Measurements from ENCODE around the gene SERPINA12. TPM values are rescaled to one million over a fixed set of nuclear protein-coding genes. Genes with fewer than 3 reads are reported as not detected.
A peak's percentile ranks its signal among the peaks of the same experiment; 100 is the strongest.

Gene SERPINA12
- total and polyA plus RNA-seq, 7 experiments from 2014 or later: not detected

DNA sequence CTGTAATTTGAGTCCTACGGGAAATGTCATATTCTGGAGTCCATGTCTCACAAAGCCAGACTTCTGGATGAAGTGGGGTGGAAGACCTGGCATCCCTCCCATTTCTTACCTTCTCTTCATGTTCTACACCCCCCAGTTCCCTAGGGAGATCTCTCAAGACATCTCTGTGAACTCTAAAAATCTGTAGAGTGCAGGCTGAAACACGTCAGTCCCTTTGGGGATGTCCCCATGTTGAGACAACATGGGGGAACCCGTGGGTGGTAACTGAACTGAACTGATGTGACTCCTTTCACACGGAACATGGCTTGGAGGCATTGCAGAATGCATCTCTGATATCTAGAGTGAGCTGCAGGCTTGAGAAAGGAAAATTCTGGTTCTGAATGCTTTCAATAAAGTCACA lies 15.2 kb downstream of the SERPINA12 start:
- no peak for DNase-seq
- POLR2A ChIA-PET: no interaction called here
- ATAC-seq: no peak
- Mint-ChIP-seq H3K4me3 (no peak overlapping the region), H3K4me1 (no peaks in the 10 kb centered on the region), H3K27ac (no peak overlapping the region), H3K9me3 (no peaks in the 10 kb centered on the region), H3K27me3 (peaks cover 2 to 13% (median 7%) of the 10 kb centered on the region in 5 donors), H3K36me3 (no peaks in the 10 kb centered on the region)
- CTCF ChIA-PET: interaction anchor here (1.0 kb wide), 1 partner anchor 8 kb away, joined by 3 read pairs; no protein-coding TSS in a partner anchor
- H3K9me3 ChIP-seq (ENCODE audit: control insufficient read depth in 2 of 3, low read length in 3 of 3): no peaks in the 10 kb centered on the region
- no peak overlapping the region for H3K4me3 ChIP-seq (ENCODE audit: low read length)
- H3K4me1 ChIP-seq (ENCODE audit: control insufficient read depth in 2 of 2, insufficient read depth in 2 of 2, low read length in 2 of 2): no peaks in the 10 kb centered on the region
- intact Hi-C loops (cut with micrococcal nuclease): no loop called here
- no peaks in the 10 kb centered on the region for H3K36me3 ChIP-seq (ENCODE audit: control insufficient read depth in 2 of 3, insufficient read depth in 3 of 3, low read length in 3 of 3)
- H3K27me3 ChIP-seq (ENCODE audit: control insufficient read depth in 2 of 2, insufficient read depth in 2 of 2, low read length in 2 of 2): no peaks in the 10 kb centered on the region
- H3K27ac ChIP-seq (ENCODE audit: low read depth, low read length): no peak overlapping the region

DNA sequence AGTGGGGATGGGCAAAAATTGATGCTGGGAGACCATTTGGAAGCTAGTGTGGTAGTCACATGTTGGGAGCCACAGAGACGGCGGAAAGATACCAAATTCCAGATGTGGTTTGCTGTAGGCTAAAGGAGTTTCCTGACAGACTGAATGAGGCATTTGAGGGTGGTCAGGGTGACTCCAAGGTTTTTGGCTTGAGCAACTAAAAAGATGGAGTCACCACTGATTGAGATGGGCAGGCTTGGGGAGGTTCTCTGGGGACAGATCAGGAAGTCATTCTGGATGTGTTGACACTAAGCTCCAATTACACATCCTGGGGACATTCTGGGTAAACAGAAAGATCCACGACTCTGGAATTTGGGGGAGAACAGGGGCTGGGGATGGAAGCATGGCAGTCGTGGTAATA lies 17.8 kb downstream of the SERPINA12 start:
- DNase-seq: no peak
- Mint-ChIP-seq H3K27me3 (peaks cover 0 to 28% (median 10%) of the 10 kb centered on the region in 5 donors), H3K27ac (no peak overlapping the region), H3K36me3 (no peaks in the 10 kb centered on the region), H3K9me3 (peaks cover 0 to 2% (median 0%) of the 10 kb centered on the region in 11 donors), H3K4me3 (no peak overlapping the region), H3K4me1 (no peaks in the 10 kb centered on the region)
- Histone ChIP-seq H3K36me3 (ENCODE audit: control insufficient read depth in 2 of 3, insufficient read depth in 3 of 3, low read length in 3 of 3) (no peaks in the 10 kb centered on the region), H3K27me3 (ENCODE audit: control insufficient read depth in 2 of 2, insufficient read depth in 2 of 2, low read length in 2 of 2) (peaks cover 0 to 1% of the 10 kb centered on the region in 2 donors), H3K9me3 (ENCODE audit: control insufficient read depth in 2 of 3, low read length in 3 of 3) (no peaks in the 10 kb centered on the region), H3K4me1 (ENCODE audit: control insufficient read depth in 2 of 2, insufficient read depth in 2 of 2, low read length in 2 of 2) (no peaks in the 10 kb centered on the region), H3K27ac (ENCODE audit: low read depth, low read length) (no peak overlapping the region), H3K4me3 (ENCODE audit: low read length) (no peak overlapping the region)
- intact Hi-C loops (cut with micrococcal nuclease): no loop called here
- no peak for ATAC-seq
- ChIA-PET CTCF (no interaction called here), POLR2A (no interaction called here)

DNA sequence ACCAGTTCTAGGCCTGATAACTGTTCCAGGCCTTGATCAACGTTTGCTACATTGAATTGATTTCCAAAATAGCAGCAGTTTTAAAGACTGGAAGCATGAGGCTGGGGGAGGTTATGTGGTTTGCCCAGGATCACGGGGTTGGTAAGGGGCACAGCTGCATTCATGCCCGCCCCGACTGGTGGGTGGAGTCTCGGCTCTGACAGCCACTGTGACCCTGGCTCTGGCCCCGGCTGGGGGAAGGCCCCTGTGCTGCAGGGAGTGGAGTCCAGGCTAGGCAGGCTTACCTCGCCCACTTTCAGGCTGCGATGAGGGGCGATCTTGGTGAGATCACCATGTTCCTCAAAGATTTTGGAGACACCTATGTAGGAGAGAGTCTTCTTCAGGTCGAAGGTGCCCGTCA lies 19.9 kb downstream of the SERPINA12 start:
- H3K27ac ChIP-seq (ENCODE audit: low read depth, low read length): no peak overlapping the region
- ChIA-PET POLR2A (no interaction called here), CTCF (no interaction called here)
- H3K27me3 Mint-ChIP-seq: peaks cover 0 to 29% (median 19%) of the 10 kb centered on the region in 5 donors
- no peaks in the 10 kb centered on the region for H3K9me3 ChIP-seq (ENCODE audit: control insufficient read depth in 2 of 3, low read length in 3 of 3)
- no peak overlapping the region for H3K27ac Mint-ChIP-seq
- peaks cover 0 to 3% (median 0%) of the 10 kb centered on the region in 7 donors for H3K4me1 Mint-ChIP-seq
- H3K9me3 Mint-ChIP-seq: peaks cover 0 to 2% (median 0%) of the 10 kb centered on the region in 11 donors
- no peaks in the 10 kb centered on the region for H3K4me1 ChIP-seq (ENCODE audit: control insufficient read depth in 2 of 2, insufficient read depth in 2 of 2, low read length in 2 of 2)
- no peaks in the 10 kb centered on the region for H3K36me3 ChIP-seq (ENCODE audit: control insufficient read depth in 2 of 3, insufficient read depth in 3 of 3, low read length in 3 of 3)
- H3K4me3 ChIP-seq (ENCODE audit: low read length): no peak overlapping the region
- intact Hi-C loops (cut with micrococcal nuclease): loop anchor here (5.0 kb wide), 2 partner anchors 67 to 832 kb away; no protein-coding TSS in a partner anchor
- H3K4me3 Mint-ChIP-seq: no peak overlapping the region
- DNase-seq (no peak), ATAC-seq (no peak)
- no peaks in the 10 kb centered on the region for H3K36me3 Mint-ChIP-seq
- peaks cover 0 to 3% of the 10 kb centered on the region in 2 donors for H3K27me3 ChIP-seq (ENCODE audit: control insufficient read depth in 2 of 2, insufficient read depth in 2 of 2, low read length in 2 of 2)

DNA sequence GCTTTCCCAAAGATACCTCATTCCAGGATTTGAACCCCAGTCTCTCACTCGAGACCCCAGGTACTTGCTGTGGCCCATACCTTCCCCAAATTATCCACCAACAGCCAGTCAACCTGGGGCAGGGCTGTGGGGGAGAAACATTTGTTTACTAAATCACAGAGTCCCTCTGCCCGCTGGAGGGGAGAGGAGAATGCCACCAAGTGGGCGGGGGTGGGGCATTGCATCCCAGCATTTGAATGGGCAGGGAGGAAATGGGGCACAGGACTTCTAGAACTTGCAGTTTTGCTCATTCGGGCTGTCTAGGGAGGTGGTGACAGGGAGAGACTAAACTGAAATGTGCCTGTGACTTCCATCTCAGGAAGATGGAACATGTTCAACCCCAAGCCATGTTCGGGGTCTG lies 22.4 kb downstream of the SERPINA12 start:
- Histone ChIP-seq H3K9me3 (ENCODE audit: control insufficient read depth in 2 of 3, low read length in 3 of 3) (no peaks in the 10 kb centered on the region), H3K36me3 (ENCODE audit: control insufficient read depth in 2 of 3, insufficient read depth in 3 of 3, low read length in 3 of 3) (no peaks in the 10 kb centered on the region), H3K27me3 (ENCODE audit: control insufficient read depth in 2 of 2, insufficient read depth in 2 of 2, low read length in 2 of 2) (peaks cover 0 to 3% of the 10 kb centered on the region in 2 donors), H3K27ac (ENCODE audit: low read depth, low read length) (no peak overlapping the region), H3K4me3 (ENCODE audit: low read length) (no peak overlapping the region), H3K4me1 (ENCODE audit: control insufficient read depth in 2 of 2, insufficient read depth in 2 of 2, low read length in 2 of 2) (no peaks in the 10 kb centered on the region)
- Mint-ChIP-seq H3K27ac (no peak overlapping the region), H3K4me3 (no peak overlapping the region), H3K9me3 (peaks cover 0 to 3% (median 0%) of the 10 kb centered on the region in 11 donors), H3K27me3 (peaks cover 2 to 35% (median 26%) of the 10 kb centered on the region in 5 donors), H3K36me3 (no peaks in the 10 kb centered on the region), H3K4me1 (peaks cover 0 to 3% (median 0%) of the 10 kb centered on the region in 7 donors)
- DNase-seq (no peak), ATAC-seq (no peak)
- CTCF ChIA-PET: interaction anchor here (0.6 to 1.2 kb wide), 4 partner anchors 18 to 472 kb away, joined by 3 to 8 read pairs (median 4); no protein-coding TSS in a partner anchor
- intact Hi-C loops (cut with micrococcal nuclease): loop anchor here (2.0 to 5.0 kb wide), 3 partner anchors 65 to 830 kb away; no protein-coding TSS in a partner anchor
- POLR2A ChIA-PET: no interaction called here

DNA sequence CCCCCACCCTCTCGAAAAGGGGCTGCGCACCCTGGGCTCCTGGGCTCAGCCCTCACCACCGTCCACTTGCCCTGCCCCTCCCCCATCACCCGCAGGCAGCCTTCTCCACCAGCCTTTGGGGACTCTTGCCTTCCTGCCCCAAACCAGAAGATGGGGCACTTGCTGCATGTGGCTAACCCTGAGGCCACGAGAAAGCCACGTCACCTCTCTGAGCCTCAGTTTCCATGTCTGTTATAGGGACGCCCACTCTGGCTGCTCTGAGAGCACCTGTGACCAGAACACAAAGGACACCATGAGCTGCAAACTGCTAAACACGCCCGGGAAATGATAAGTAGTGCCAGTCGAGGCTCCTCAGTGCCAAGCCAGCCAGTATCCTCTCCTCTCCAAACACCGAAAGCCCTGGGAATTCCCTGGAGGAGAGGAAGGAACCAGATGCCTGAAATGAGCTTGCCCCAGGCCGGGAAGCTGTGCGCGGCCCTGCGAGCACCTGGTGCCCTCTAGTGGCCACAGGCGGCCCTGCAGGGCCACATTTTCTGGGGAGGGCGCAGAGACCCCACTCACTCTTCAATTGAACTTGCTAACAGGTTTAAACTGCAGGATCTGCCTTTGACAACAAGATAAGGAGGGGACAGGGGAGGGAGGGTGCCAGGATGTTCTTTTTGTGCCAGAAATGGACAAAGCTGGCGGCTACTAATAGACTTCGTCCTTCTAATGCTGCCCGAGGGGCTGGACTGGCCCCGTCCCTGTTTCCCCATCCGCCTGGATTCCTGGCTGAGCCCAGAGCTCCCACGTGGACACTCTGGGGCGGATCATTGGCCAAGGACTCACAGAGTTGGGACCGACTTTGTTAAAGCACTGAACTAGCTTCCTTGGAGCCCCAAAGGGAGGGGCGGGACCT lies 23.1 kb downstream of the SERPINA12 start:
- no peak overlapping the region for H3K4me3 ChIP-seq (ENCODE audit: low read length)
- H3K9me3 ChIP-seq (ENCODE audit: control insufficient read depth in 2 of 3, low read length in 3 of 3): no peaks in the 10 kb centered on the region
- ATAC-seq: peak; percentile 66
- no peak overlapping the region for H3K4me3 Mint-ChIP-seq
- no peaks in the 10 kb centered on the region for H3K4me1 ChIP-seq (ENCODE audit: control insufficient read depth in 2 of 2, insufficient read depth in 2 of 2, low read length in 2 of 2)
- H3K27ac Mint-ChIP-seq: no peak overlapping the region
- POLR2A ChIA-PET: no interaction called here
- H3K27ac ChIP-seq (ENCODE audit: low read depth, low read length): no peak overlapping the region
- peaks cover 2 to 35% (median 26%) of the 10 kb centered on the region in 5 donors for H3K27me3 Mint-ChIP-seq
- H3K27me3 ChIP-seq (ENCODE audit: control insufficient read depth in 2 of 2, insufficient read depth in 2 of 2, low read length in 2 of 2): peaks cover 0 to 3% of the 10 kb centered on the region in 2 donors
- H3K9me3 Mint-ChIP-seq: peaks cover 0 to 3% (median 0%) of the 10 kb centered on the region in 11 donors
- peaks cover 0 to 3% (median 0%) of the 10 kb centered on the region in 7 donors for H3K4me1 Mint-ChIP-seq
- CTCF ChIA-PET: interaction anchor here (0.6 to 1.2 kb wide), 4 partner anchors 19 to 471 kb away, joined by 3 to 8 read pairs (median 4); no protein-coding TSS in a partner anchor
- intact Hi-C loops (cut with micrococcal nuclease): loop anchor here (2.0 to 5.0 kb wide), 3 partner anchors 64 to 829 kb away; no protein-coding TSS in a partner anchor
- DNase-seq: peak in 7 of 9 donors; percentile 13 to 56 (median 30)
- no peaks in the 10 kb centered on the region for H3K36me3 Mint-ChIP-seq
- H3K36me3 ChIP-seq (ENCODE audit: control insufficient read depth in 2 of 3, insufficient read depth in 3 of 3, low read length in 3 of 3): no peaks in the 10 kb centered on the region

DNA sequence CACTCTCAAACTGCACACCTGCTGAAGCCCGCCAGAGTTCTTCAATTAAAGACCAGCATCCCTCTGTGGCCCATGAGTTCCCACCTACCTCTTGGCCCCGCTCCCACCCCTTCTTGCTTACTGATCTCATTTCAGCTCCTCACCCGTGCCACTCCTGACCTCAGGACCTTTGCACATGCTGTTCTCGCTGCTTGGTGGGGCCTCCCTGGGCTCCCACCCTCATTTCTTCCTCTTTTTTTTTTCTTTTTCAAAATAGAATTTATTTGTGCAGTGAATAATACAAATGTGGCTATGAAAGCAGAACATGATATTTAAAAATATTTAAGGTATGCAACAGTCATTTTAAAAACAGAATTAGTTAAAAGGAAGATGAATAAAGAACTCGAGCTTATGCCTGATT lies 24.8 kb downstream of the SERPINA12 start:
- no peaks in the 10 kb centered on the region for H3K4me1 ChIP-seq (ENCODE audit: control insufficient read depth in 2 of 2, insufficient read depth in 2 of 2, low read length in 2 of 2)
- ATAC-seq (no peak), DNase-seq (no peak)
- peaks cover 0 to 3% (median 0%) of the 10 kb centered on the region in 3 experiments for H3K9me3 ChIP-seq (ENCODE audit: control insufficient read depth in 2 of 3, low read length in 3 of 3)
- no peak overlapping the region for H3K4me3 ChIP-seq (ENCODE audit: low read length)
- intact Hi-C loops (cut with micrococcal nuclease): no loop called here
- Mint-ChIP-seq H3K27me3 (peaks cover 2 to 35% (median 34%) of the 10 kb centered on the region in 5 donors), H3K9me3 (peaks cover 0 to 9% (median 0%) of the 10 kb centered on the region in 11 donors), H3K4me1 (peaks cover 0 to 3% (median 0%) of the 10 kb centered on the region in 7 donors), H3K36me3 (no peaks in the 10 kb centered on the region), H3K4me3 (no peak overlapping the region), H3K27ac (no peak overlapping the region)
- no peak overlapping the region for H3K27ac ChIP-seq (ENCODE audit: low read depth, low read length)
- no peaks in the 10 kb centered on the region for H3K36me3 ChIP-seq (ENCODE audit: control insufficient read depth in 2 of 3, insufficient read depth in 3 of 3, low read length in 3 of 3)
- ChIA-PET CTCF (interaction anchor here (0.6 to 1.9 kb wide), 2 partner anchors 9 to 665 kb away, joined by 4 read pairs; no protein-coding TSS in a partner anchor), POLR2A (no interaction called here)
- H3K27me3 ChIP-seq (ENCODE audit: control insufficient read depth in 2 of 2, insufficient read depth in 2 of 2, low read length in 2 of 2): peaks cover 0 to 3% of the 10 kb centered on the region in 2 donors
